SK-N-SH (cell line): ENCODE measurements around the gene TRANK1. TPM values are rescaled to one million over a fixed set of nuclear protein-coding genes. Genes with fewer than 3 reads are reported as not detected.

ENCODE experiments used
- CTCF ChIA-PET: fragments of 300-600, 350-600 bp; formaldehyde crosslinking; extraction: SDS; loops from one replicate; lab custom pipeline; 2021; lab: Yijun Ruan, JAX
- POLR2A ChIA-PET: fragments of 350-600 bp; sonication (Branson Sonifier 250); formaldehyde crosslinking; extraction: SDS; loops from one replicate; lab custom pipeline; 2020; ENCODE audit warnings: antibody characterized with exemption, inconsistent platforms; lab: Yijun Ruan, JAX
- DNase-seq: peaks from one replicate; pipeline ENCODE4 v3.0.0; 2012
- H2AFZ ChIP-seq: fragments of 200-600 bp; sonication (generic); 2 replicates; pipeline ENCODE4 v1.8.1; 2016; ENCODE audit warnings: antibody characterized with exemption, mild to moderate bottlenecking, low read depth
- H3F3A ChIP-seq: fragments of 200-600 bp; sonication (generic); replicated peaks from 2 replicates; pipeline ENCODE3; 2016; ENCODE audit warnings: antibody characterized with exemption, mild to moderate bottlenecking; ENCODE audit not compliant: insufficient read depth
- H3K27ac ChIP-seq, 2 experiments: fragments of 200-500 bp in 1 of 2; fragments of 200-600 bp in 1 of 2; sonication (Bioruptor generic) in 1 of 2; sonication (generic), shearing (Covaris generic) in 1 of 2; 2 replicates each; pipeline versions ENCODE4 v1.5.1 to v1.6.1; 2014 to 2016; ENCODE audit warnings: low read depth in 2 of 2, inconsistent platforms in 1 of 2, low read length in 1 of 2, mild to moderate bottlenecking in 1 of 2, mixed read lengths in 1 of 2
- H3K27me3 ChIP-seq: fragments of 200-600 bp; sonication (generic), shearing (Covaris generic); 2 replicates; pipeline ENCODE4 v1.6.1; 2016; ENCODE audit warnings: mixed run types; ENCODE audit not compliant: insufficient read depth
- H3K36me3 ChIP-seq, 2 experiments: fragments of 200-500 bp in 1 of 2; fragments of 200-600 bp in 1 of 2; sonication (Bioruptor generic) in 1 of 2; sonication (generic) in 1 of 2; replicated peaks in 1 of 2; 2 replicates each; pipeline versions ENCODE3 to v1.5.1; 2014 to 2016; ENCODE audit warnings: low read length in 1 of 2, mild to moderate bottlenecking in 1 of 2; ENCODE audit not compliant: insufficient read depth in 2 of 2, control insufficient read depth in 1 of 2
- H3K4me1 ChIP-seq, 2 experiments: fragments of 200-500 bp in 1 of 2; fragments of 200-600 bp in 1 of 2; sonication (Bioruptor generic) in 1 of 2; sonication (generic), shearing (Covaris generic) in 1 of 2; 2 replicates each; pipeline versions ENCODE4 v1.5.1 to v1.6.1; 2014 to 2016; ENCODE audit warnings: low read depth in 1 of 2, low read length in 1 of 2, mixed run types in 1 of 2; ENCODE audit not compliant: insufficient read depth in 2 of 2, control insufficient read depth in 1 of 2
- H3K4me2 ChIP-seq: fragments of 200-600 bp; sonication (generic), shearing (Covaris generic); 2 replicates; pipeline ENCODE4 v1.6.1; 2017; ENCODE audit warnings: mixed run types
- H3K4me3 ChIP-seq, 2 experiments: fragments of 200-500 bp in 1 of 2; fragments of 200-600 bp in 1 of 2; sonication (Bioruptor generic) in 1 of 2; sonication (generic), shearing (Covaris generic) in 1 of 2; 2 replicates each; pipeline versions ENCODE4 v1.5.1 to v1.8.1; 2014 to 2016; ENCODE audit warnings: low read depth in 2 of 2, inconsistent platforms in 1 of 2, low read length in 1 of 2, mild to moderate bottlenecking in 1 of 2, mixed read lengths in 1 of 2, moderate library complexity in 1 of 2
- H3K79me2 ChIP-seq: fragments of 200-600 bp; sonication (generic); 2 replicates; pipeline ENCODE4 v1.8.1; 2017; ENCODE audit warnings: mild to moderate bottlenecking; ENCODE audit not compliant: insufficient read depth
- H3K9ac ChIP-seq: fragments of 200-600 bp; sonication (generic); 2 replicates; pipeline ENCODE4 v1.6.1; 2017; ENCODE audit warnings: mixed run types
- H3K9me2 ChIP-seq: fragments of 200-600 bp; sonication (generic); 2 replicates; pipeline ENCODE4 v1.6.1; 2017; ENCODE audit warnings: mixed run types
- H3K9me3 ChIP-seq: fragments of 200-600 bp; sonication (generic); 2 replicates; pipeline ENCODE4 v1.6.1; 2017; ENCODE audit warnings: mixed run types, mild to moderate bottlenecking, moderate library complexity
- H4K20me1 ChIP-seq: fragments of 200-600 bp; sonication (generic); 2 replicates; pipeline ENCODE4 v1.6.1; 2017; ENCODE audit warnings: mild to moderate bottlenecking, mixed run types; ENCODE audit not compliant: insufficient read depth
- CHD2 ChIP-seq: fragments of 150-350 bp; IDR thresholded peaks from 2 replicates; pipeline ENCODE4 v1.6.1; 2018; ENCODE audit warnings: low read length; ENCODE audit not compliant: partially characterized antibody
- ELF1 ChIP-seq: IDR thresholded peaks from 2 replicates; pipeline ENCODE4 v1.4.0; 2012
- EZH2phosphoT487 ChIP-seq: fragments of 200-600 bp; sonication (generic); IDR thresholded peaks from 2 replicates; pipeline ENCODE4 v1.6.1; 2017; ENCODE audit warnings: low read depth, mixed run types, mild to moderate bottlenecking, antibody characterized with exemption, moderate library complexity, borderline replicate concordance
- FOSL2 ChIP-seq: IDR thresholded peaks from 2 replicates; pipeline ENCODE4 v1.4.0; 2012; ENCODE audit warnings: low read depth, mild to moderate bottlenecking, moderate library complexity, borderline replicate concordance
- FOXJ3 ChIP-seq: sonication (generic); formaldehyde crosslinking; IDR thresholded peaks from 2 replicates; pipeline ENCODE4 v1.5.1; 2020; ENCODE audit warnings: mild to moderate bottlenecking, missing genetic modification reagents
- FOXM1 ChIP-seq: IDR thresholded peaks from 2 replicates; pipeline ENCODE4 v1.4.0; 2012; ENCODE audit warnings: low read depth, mild to moderate bottlenecking
- GABPA ChIP-seq: IDR thresholded peaks from 2 replicates; pipeline ENCODE4 v1.4.0; 2012; ENCODE audit warnings: low read depth, mild to moderate bottlenecking
- GATA2 ChIP-seq: sonication (generic); formaldehyde crosslinking; IDR thresholded peaks from 2 replicates; pipeline ENCODE4 v1.5.0; 2020; ENCODE audit warnings: mild to moderate bottlenecking, missing genetic modification reagents
- JUND ChIP-seq: IDR thresholded peaks from 2 replicates; pipeline ENCODE4 v1.4.0; 2012
- MAX ChIP-seq: IDR thresholded peaks from 2 replicates; pipeline ENCODE4 v1.4.0; 2012; ENCODE audit warnings: low read depth
- MEF2A ChIP-seq: IDR thresholded peaks from 2 replicates; pipeline ENCODE4 v1.4.0; 2012; ENCODE audit warnings: low read depth, borderline replicate concordance
- MXI1 ChIP-seq: IDR thresholded peaks from 2 replicates; pipeline ENCODE4 v1.6.1; 2012; ENCODE audit warnings: mild to moderate bottlenecking, low read depth, low read length, improper control_type of control experiment
- NFIC ChIP-seq: IDR thresholded peaks from 2 replicates; pipeline ENCODE4 v1.4.0; 2012; ENCODE audit warnings: borderline replicate concordance
- POLR2AphosphoS5 ChIP-seq: IDR thresholded peaks from 2 replicates; pipeline ENCODE4 v1.6.1; 2012; ENCODE audit warnings: low read depth, low read length
- RAD21 ChIP-seq: IDR thresholded peaks from 2 replicates; pipeline ENCODE4 v1.6.1; 2012; ENCODE audit warnings: mild to moderate bottlenecking, low read length
- REST ChIP-seq: IDR thresholded peaks from 2 replicates; pipeline ENCODE4 v1.6.1; 2012; ENCODE audit warnings: mild to moderate bottlenecking, low read depth, low read length, moderate library complexity
- RFX5 ChIP-seq: IDR thresholded peaks from 2 replicates; pipeline ENCODE4 v1.6.1; 2012; ENCODE audit warnings: mild to moderate bottlenecking, improper control_type of control experiment, low read length
- RXRA ChIP-seq: IDR thresholded peaks from 2 replicates; pipeline ENCODE4 v1.4.0; 2012; ENCODE audit warnings: low read depth, mild to moderate bottlenecking, borderline replicate concordance
- SIN3A ChIP-seq: IDR thresholded peaks from 2 replicates; pipeline ENCODE4 v1.6.1; 2012; ENCODE audit warnings: low read depth, mild to moderate bottlenecking, low read length, moderate library complexity, borderline replicate concordance
- SMC3 ChIP-seq: IDR thresholded peaks from 2 replicates; pipeline ENCODE4 v1.6.1; 2012; ENCODE audit warnings: low read depth, low read length, improper control_type of control experiment
- TCF12 ChIP-seq: IDR thresholded peaks from 2 replicates; pipeline ENCODE4 v1.4.0; 2012
- TEAD4 ChIP-seq: IDR thresholded peaks from 2 replicates; pipeline ENCODE4 v1.4.0; 2012; ENCODE audit warnings: mild to moderate bottlenecking, borderline replicate concordance; ENCODE audit not compliant: insufficient read depth
- WGBS: methylation state at CpG from one replicate; pipeline ENCODE4 v1.1.6; 2017; ENCODE audit warnings: low lambda C conversion rate; 5-methylcytosine and 5-hydroxymethylcytosine counted together
- polyA plus RNA-seq, 3 experiments: library from polyadenylated mRNA; depleted of rRNA; stranded (reverse); fragments of >200 nt; gene quantifications; 2 replicates each; pipeline ENCODE4 v1.2.3, GENCODE V29; 2012

TRANK1 gene
- polyA plus RNA-seq, 1 of the 3 experiments (the other 2 are of a cell fraction): 0.16 TPM

- no peak for TF ChIP-seq RXRA
- TF ChIP-seq RFX5: no peak
Measured at GRCh38 chr3:36924744-36925521, 19.9 kb downstream of the TRANK1 start (continued).

DNA sequence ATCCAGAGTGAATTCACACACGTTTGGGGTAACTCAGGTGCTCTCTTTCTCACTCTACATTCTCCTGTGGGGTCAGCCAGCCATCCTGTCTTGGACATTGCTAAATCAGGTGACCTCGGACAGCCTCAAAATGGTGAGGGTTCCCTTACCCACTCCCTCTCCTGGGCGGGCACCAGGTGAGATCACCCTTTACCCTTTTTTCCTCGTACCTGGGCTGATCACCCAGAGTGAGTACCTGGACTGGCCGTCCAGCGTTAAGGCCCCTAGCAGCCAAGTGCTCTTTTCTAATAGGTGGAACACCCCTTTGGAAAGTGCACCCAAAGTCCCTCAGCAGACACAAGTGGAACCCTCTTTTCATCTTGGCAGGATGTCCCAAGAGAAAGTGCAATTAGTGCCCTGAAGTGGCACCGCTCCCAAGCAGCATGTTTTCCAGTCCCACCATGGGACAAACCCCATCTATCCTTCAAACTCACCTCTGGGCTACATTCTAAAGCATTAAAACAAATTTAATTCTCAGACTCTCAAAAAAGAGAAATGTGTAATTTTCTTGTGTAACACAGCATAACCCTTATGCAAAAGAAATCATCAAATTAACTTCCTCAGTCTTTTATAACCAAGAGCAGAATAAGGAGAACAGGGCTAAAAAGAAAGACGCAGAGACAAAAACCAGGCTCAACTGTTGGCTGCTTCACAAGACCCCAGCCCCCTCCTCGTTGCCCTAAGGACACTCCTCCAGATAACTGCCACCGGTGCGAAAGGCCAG, 20.7 kb downstream of the TRANK1 start:
- ChIA-PET POLR2A (no interaction called here), CTCF (interaction anchor here (1.1 kb wide), 1 partner anchor 9 kb away, joined by 3 read pairs; no protein-coding TSS in a partner anchor)
- no peak overlapping the region; a peak in 1 of 4 replicates for H3K27ac ChIP-seq
- H3K4me1 ChIP-seq: peaks cover 0 to 16% of the 10 kb centered on the region in 2 experiments; a peak in 2 of 4 replicates
- H3K9me3 ChIP-seq: no peaks in the 10 kb centered on the region
- no peak for DNase-seq
- H3K79me2 ChIP-seq: no peaks in the 10 kb centered on the region
- no peaks in the 10 kb centered on the region for H3K36me3 ChIP-seq
- WGBS: 61% methylated on average over 10 of the region's 11 CpGs
- H3K9me2 ChIP-seq: no peaks in the 10 kb centered on the region
- H4K20me1 ChIP-seq: no peaks in the 10 kb centered on the region
- H3K4me3 ChIP-seq: no peak overlapping the region
- H3K27me3 ChIP-seq: no peaks in the 10 kb centered on the region
- no peak overlapping the region for H3K9ac ChIP-seq
- no peak overlapping the region for H2AFZ ChIP-seq
- TF ChIP-seq TEAD4 (no peak), TCF12 (no peak), FOXJ3 (CRISPR knock-in tag) (no peak), JUND (no peak), GABPA (no peak), EZH2phosphoT487 (no peak), GATA2 (CRISPR knock-in tag) (no peak), POLR2AphosphoS5 (no peak), MXI1 (no peak), FOSL2 (no peak), SMC3 (no peak), NFIC (no peak), RXRA (no peak)
- no peaks in the 10 kb centered on the region for H3F3A ChIP-seq
- no peak overlapping the region for H3K4me2 ChIP-seq

- Histone ChIP-seq H3K4me1 (peaks cover 0 to 16% of the 10 kb centered on the region in 2 experiments; a peak in 2 of 4 replicates), H3F3A (no peaks in the 10 kb centered on the region), H3K9me3 (no peaks in the 10 kb centered on the region), H3K4me2 (no peak overlapping the region), H4K20me1 (no peaks in the 10 kb centered on the region), H3K79me2 (no peaks in the 10 kb centered on the region)
- no peak for DNase-seq
- TF ChIP-seq SIN3A: no peak
- no peak for TF ChIP-seq REST
- TF ChIP-seq RFX5: no peak
- no peak for TF ChIP-seq MEF2A
- TF ChIP-seq POLR2AphosphoS5: no peak
- TF ChIP-seq CHD2: no peak
- TF ChIP-seq FOXJ3 (CRISPR knock-in tag): no peak
- no peak for TF ChIP-seq MAX
- TF ChIP-seq RAD21: no peak
- TF ChIP-seq GABPA: no peak
- no peak for TF ChIP-seq ELF1
- no peak for TF ChIP-seq FOXM1
- TF ChIP-seq, all 33 proteins: peak for 0
- Histone ChIP-seq H3K9me2 (no peaks in the 10 kb centered on the region), H3K4me3 (no peak overlapping the region), H3K9ac (no peak overlapping the region), H3K27ac (no peak overlapping the region), H2AFZ (no peak overlapping the region), H3K36me3 (no peaks in the 10 kb centered on the region), H3K27me3 (no peaks in the 10 kb centered on the region)
- ChIA-PET POLR2A (no interaction called here), CTCF (interaction anchor here (1.1 kb wide), 1 partner anchor 10 kb away, joined by 3 read pairs; no protein-coding TSS in a partner anchor)
- 89% methylated on average over 6 of the region's 6 CpGs for WGBS
Measured at GRCh38 chr3:36923523-36923943, 21.3 kb downstream of the TRANK1 start.
